Measurements from ENCODE around the gene OASL.

- TF ChIP-seq SMC3 (conservative IDR thresholded peaks at IDR 0.05; ENCODE audit: poor library complexity): no peak
- TF ChIP-seq POLR2AphosphoS5 (IDR thresholded peaks at IDR 0.05): no peak
- TF ChIP-seq CTCF (IDR thresholded peaks at IDR 0.05; ENCODE audit: poor library complexity, severe bottlenecking): no peak
- TF ChIP-seq TAF1 (IDR thresholded peaks at IDR 0.05; ENCODE audit: low read depth): no peak
- TF ChIP-seq MXI1 (conservative IDR thresholded peaks at IDR 0.05; ENCODE audit: poor library complexity, severe bottlenecking): no peak
- TF ChIP-seq EZH2 (IDR thresholded peaks at IDR 0.05; ENCODE audit: borderline replicate concordance, insufficient read depth, low read length, poor library complexity, severe bottlenecking): no peak
- no peak for TF ChIP-seq EP300 (conservative IDR thresholded peaks at IDR 0.05; ENCODE audit: poor library complexity, severe bottlenecking)
Measured at GRCh38 chr12:121022713-121023112, 16.3 kb downstream of the OASL start.
